GM21723 (cell line): ENCODE data around the gene SHB.

Experiments used
- ATAC-seq: cut with Tn5 transposase; IDR thresholded peaks from one replicate; pipeline ENCODE4 v1.9.1; 2021; ENCODE audit warnings: mild to moderate bottlenecking, moderate library complexity; ENCODE audit not compliant: unreplicated experiment

SHB gene

GRCh38 chr9:37972351-37972848, 96.6 kb downstream of the SHB start:
- ATAC-seq, result no peak

DNA sequence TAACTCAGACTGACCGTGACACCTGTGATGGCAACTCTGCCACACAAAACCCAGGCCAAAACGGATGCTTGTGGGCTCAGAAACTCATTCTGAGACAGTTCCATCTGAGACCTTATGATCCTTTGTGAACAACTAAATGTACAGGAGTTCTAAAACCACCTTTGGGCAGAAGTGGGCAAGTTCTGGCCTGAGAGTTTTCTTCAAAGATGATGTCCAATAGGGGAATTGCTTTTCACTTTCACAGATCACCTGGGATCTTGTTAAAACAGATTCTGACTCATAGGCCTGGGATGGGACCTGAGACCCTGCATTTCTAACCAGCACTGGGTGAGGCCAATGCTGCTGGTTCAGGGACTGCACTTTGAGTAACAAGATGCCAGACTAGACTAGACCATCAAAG, 97.3 kb downstream of the SHB start:
- ATAC-seq, result no peak

GRCh38 chr9:37971108-37971459, 97.9 kb downstream of the SHB start:
- no peak for ATAC-seq

- no peak for ATAC-seq
These were observed 98.5 kb downstream of the SHB start for GRCh38 chr9:37970301-37971107.

DNA sequence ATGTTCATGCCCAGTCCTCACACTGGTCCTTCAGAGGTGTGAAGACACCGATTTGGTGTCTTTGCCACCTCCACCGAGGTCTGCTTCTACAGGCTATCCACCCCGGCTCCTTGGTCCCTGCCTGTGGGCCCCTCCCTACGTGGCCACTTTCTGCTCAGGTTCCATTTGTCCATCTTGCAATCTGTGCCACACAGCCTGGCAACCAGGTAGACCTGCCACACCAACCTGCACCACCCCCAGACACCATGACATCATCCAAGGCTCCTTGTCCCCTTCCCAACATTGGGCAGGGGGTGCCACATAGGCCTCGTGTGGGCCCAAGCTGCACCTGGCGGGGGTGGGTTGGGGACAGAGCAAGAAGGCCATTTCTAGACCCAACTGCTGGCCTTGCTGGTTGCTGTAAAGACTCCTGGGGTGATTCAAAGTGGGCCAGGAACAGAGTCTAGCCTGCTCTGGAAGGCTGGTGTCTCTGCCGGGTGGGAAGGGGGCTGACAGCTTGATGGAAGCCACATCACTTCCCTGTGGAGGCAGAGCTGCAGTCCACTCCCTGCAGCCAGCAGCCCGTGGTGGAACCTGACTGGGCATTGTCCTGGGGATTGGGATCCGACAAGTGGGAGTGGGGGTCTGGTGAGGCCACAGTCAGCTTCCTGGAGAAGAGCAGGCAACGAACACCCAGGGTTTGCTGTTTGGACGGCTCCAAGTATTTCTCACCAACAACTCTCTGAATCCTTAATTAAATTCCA, 99.3 kb downstream of the SHB start:
- ATAC-seq, result no peak

DNA sequence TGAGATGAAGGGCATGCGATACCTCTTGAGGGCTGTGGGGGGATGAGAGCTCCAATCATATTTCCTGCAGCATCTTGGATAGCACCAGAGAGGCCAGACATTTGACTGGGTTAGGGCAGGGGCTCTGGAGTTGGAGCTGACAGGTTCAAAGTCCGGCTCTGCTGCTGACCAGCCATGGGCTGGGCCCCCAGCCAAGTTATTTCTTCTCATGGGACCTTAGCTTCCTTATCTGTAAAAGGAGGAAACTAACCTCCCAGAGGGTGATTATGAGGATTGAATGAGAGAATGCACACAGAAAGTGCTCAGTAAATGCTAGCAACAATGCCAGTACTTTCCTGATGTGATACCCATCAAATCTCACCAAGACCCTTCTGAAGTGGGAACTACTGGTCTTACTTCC, 99.9 kb downstream of the SHB start:
- no peak for ATAC-seq

- no peak for ATAC-seq
These were observed 100.8 kb downstream of the SHB start for GRCh38 chr9:37968228-37968701.

DNA sequence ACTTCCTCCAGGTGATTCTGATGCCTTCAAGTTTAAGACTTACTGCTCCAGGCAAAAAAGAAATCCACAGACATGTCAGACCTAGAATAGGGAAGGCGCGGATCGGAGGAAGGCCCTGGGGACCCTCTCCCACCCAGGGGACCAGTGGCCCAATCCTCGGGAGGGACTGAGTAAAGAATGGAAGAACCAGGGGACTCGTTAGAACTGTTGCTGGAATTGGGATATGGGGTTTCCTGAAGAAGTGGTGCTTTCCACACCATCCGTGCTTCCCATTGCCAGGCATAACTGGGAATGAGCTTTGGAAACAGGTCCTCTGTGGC, 101.3 kb downstream of the SHB start:
- ATAC-seq, result no peak

DNA sequence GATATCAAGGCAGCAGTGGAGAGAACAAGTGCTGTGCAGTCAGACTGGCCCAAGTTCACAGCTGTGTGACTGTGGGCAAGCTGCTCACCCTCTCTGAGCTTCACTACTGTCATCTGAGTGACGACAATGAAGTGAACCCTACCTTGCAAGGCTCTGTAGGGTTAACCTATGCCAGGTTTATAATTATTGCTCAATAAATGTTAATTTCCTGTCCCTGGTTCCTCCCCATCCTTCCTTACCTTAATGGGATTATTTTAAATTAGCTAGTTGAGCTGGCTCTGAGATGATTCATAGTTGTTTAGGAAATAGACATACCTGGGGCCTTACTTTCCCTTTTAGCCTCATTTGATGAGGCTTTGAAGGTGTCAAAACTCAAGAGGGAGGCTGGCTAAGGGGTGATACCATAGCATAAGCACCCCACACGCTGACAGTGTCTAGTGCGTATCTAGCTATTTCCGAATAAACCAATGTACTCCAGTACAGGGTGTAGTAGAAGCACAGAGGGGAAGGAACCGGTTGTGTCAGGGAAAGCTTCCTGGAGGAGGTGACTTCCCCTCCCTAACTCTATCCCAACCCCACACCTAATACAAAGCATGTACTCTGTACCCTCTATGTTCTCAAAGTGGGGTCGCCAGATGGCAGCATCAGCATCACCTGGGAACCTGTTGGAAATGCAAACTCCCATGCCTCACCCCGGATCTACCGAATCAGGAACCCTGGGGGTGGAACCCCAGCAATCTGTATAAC, 101.8 kb downstream of the SHB start:
- ATAC-seq, result no peak

DNA sequence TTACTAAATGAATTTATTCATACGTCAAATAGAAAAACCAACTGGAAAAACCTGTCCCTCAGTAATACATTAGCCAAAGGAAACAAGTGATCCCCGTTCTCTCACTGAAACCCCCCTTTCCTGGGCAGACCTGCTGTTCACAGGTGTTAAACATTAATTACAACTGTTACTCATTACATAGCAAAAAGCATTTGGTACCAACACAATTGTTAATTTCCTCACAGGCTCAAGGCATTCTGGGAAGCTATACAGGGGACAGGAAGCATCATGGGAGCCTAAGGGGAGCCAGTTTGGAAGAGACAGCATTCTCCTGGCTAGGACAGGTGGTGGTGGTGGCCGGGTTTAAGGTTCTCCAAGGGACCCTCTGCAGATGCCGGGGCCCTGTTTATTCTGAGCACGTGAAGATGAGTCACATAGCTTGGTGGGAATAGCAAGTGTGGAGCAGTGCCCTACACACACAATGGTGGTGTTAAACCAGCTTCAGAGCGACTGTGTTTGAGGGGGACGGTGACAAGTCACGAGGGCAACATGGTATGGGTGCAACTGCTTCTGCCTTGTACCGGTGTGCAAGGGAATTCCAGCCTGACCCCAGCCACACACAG, 102.5 kb downstream of the SHB start:
- no peak for ATAC-seq

DNA sequence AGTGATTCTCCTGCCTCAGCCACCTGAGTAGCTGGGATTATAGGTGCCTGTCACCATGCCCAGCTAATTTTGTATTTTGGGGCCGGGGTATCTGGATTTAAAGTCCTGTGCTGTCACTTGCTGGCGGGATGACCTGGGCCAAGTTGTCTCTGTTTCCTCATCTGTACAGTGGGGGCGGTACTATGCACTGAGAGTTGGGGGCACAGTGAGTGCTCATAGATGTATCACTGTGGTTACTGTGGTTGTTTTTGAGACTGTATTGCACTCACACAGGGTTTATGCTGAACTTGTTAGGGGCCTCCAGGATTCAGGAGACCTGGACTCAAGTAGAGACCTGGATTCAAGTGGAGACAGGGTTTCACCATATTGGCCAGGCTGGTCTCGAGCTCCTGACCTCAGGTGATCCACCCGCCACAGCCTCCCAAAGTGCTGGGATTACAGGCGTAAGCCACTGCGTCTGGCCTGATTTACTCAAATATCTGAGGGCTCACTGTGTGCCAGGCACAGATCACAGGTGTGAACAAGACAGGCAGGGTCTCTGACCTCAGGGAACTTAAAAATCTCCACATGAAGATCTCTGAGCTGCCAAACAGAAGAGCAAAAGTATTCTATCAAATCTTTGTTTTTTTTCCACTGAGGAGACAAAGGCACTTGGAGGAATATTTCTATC, 103.2 kb downstream of the SHB start:
- ATAC-seq, result peak; percentile 50

GRCh38 chr9:37965116-37965515, 103.9 kb downstream of the SHB start:
- no peak for ATAC-seq

DNA sequence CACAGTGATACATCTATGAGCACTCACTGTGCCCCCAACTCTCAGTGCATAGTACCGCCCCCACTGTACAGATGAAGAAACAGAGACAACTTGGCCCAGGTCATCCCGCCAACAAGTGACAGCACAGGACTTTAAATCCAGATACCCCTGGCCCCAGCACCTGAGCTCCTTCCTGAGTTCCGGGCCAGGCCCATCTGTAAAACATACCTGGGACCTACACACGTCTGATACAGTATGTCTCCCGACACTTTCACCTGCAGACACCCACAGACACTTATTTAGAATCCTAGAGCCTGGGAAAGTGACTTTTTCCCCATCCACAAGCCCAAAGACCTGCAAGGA, 104.3 kb downstream of the SHB start:
- no peak for ATAC-seq

GRCh38 chr9:37963936-37964739, 104.9 kb downstream of the SHB start:
- no peak for ATAC-seq

DNA sequence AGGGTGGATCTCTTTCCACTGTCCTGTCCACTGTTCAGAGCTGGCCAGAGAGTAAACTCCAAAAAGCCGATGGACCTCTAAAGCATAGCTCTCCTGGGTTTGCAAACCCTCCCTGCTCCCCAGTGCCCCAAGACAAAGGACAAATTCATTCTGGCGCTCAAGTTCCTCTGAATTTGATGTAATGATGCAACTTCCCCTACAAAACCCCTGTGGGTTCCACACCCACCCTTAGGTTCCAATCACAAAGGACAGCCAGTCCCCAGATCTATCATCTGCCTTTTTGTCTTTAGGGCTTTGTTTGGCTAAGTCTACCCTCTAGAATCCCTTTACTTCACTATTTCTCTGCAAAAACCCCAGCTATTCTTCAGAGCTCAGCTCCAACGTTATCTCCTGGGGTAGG, 107.7 kb downstream of the SHB start:
- no peak for ATAC-seq

GRCh38 chr9:37960631-37961030, 108.4 kb downstream of the SHB start:
- ATAC-seq, result no peak

DNA sequence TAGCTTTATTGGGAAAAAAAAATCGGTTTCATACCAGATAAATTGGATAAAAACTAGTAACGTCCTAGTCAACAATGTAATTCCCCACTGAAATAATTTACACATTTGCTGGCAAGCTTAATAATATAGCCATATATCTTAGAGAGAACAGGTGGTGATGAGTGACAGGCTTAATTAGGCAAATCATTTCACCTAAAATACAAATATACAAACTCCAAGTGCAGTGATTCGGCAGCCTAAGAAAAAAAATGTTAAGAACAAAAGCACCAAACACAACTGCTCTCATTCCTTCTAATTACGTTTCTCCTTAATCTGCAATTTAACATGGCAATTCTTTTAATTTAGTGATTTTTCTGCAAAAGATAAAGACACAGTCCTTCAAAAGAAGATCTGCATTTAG, 109.1 kb downstream of the SHB start:
- no peak for ATAC-seq

DNA sequence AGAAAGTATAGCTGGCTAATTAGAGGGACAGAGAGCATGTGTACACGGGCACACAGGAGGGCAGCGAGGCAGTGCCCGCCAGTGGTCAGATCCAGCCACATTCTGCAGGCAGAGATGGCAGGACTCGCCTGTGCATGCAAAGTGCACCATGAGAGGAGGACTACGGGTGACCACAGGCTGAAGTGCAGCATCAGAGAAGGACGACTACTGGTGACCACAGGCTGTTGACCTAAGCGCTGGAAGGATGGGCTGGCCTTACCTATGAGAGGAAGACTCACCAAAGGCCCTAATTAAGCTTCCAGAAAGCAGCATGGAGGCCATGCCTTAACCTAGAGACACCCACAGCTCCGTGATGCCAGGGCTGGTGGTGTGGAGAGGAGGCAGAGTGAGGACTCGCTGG, 110.9 kb downstream of the SHB start:
- ATAC-seq, result no peak

GRCh38 chr9:37957664-37957953, 111.4 kb downstream of the SHB start:
- ATAC-seq, result no peak
